Transverse colon (tissue), 4 donors: ENCODE data around the gene BMPR2.
"Not testable (repeated sequence)": the region's sequence is repeated elsewhere in the genome, so short reads cannot be mapped to it uniquely, and the experiment has no call there.

Experiments used
- EP300 ChIP-seq: sonication (generic); formaldehyde crosslinking; IDR thresholded peaks from one replicate; pipeline ENCODE4 v1.6.1; 2017; ENCODE audit warnings: antibody characterized with exemption, low read depth
- POLR2A ChIP-seq: fragments of 450-650 bp; IDR thresholded peaks from one replicate; pipeline ENCODE4 v1.6.1; 2016; ENCODE audit warnings: antibody characterized with exemption, mild to moderate bottlenecking, moderate library complexity
- POLR2AphosphoS5 ChIP-seq, 3 donors: sonication (generic); formaldehyde crosslinking; IDR thresholded peaks; one replicate each; pipeline ENCODE4 v1.6.1; 2016; ENCODE audit warnings: antibody characterized with exemption in 3 of 3
- TF ChIP-seq, protein P1 (sequence below), 5 experiments: fragments of 200-600 bp in 3 of 5; fragments of 450-650 bp in 2 of 5; sonication (generic) in 3 of 5; IDR thresholded peaks; 1 replicate in 2 of 5; 2 replicates in 3 of 5; pipeline ENCODE4 v1.5.1; 2016 to 2017; ENCODE audit warnings: antibody characterized with exemption in 5 of 5, inconsistent platforms in 3 of 5, mild to moderate bottlenecking in 2 of 5, moderate library complexity in 1 of 5

DNA sequence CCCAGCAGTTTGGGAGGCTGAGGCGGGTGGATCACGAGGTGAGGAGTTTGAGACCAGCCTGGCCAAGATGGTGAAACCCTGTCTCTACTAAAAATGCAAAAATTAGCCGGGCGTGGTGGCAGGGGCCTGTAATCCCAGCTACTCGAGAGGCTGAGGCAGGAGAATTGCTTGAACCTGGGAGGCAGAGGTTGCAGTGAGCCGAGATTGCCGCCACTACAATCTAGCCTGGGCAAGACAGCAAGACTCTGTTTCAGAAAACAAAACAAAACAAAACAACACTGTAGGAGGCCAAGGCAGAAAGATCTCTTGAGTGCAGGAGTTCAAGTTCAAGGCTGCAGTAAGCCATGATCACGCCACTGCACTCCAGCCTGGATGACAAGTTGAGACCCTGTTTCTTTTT is 17.2 kb upstream of the BMPR2 start:
- TF ChIP-seq POLR2A; POLR2AphosphoS5 (IDR thresholded peaks at IDR 0.05); EP300: not testable (repeated sequence)
- TF ChIP-seq, protein P1, sequence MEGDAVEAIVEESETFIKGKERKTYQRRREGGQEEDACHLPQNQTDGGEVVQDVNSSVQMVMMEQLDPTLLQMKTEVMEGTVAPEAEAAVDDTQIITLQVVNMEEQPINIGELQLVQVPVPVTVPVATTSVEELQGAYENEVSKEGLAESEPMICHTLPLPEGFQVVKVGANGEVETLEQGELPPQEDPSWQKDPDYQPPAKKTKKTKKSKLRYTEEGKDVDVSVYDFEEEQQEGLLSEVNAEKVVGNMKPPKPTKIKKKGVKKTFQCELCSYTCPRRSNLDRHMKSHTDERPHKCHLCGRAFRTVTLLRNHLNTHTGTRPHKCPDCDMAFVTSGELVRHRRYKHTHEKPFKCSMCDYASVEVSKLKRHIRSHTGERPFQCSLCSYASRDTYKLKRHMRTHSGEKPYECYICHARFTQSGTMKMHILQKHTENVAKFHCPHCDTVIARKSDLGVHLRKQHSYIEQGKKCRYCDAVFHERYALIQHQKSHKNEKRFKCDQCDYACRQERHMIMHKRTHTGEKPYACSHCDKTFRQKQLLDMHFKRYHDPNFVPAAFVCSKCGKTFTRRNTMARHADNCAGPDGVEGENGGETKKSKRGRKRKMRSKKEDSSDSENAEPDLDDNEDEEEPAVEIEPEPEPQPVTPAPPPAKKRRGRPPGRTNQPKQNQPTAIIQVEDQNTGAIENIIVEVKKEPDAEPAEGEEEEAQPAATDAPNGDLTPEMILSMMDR (IDR thresholded peaks at IDR 0.05), result not testable (repeated sequence)
